Activated naive CD4-positive, alpha-beta T cell treated with Interleukin-2 at 50 U/mL for 16 hours (primary cell): ENCODE results near the gene SERPINB13.
"Not testable (repeated sequence)": the region's sequence is repeated elsewhere in the genome, so short reads cannot be mapped to it uniquely, and the experiment has no call there.

Source experiments
- DNase-seq: peaks from one replicate; pipeline ENCODE4 v3.0.0-alpha.2; 2020

SERPINB13 gene

DNA sequence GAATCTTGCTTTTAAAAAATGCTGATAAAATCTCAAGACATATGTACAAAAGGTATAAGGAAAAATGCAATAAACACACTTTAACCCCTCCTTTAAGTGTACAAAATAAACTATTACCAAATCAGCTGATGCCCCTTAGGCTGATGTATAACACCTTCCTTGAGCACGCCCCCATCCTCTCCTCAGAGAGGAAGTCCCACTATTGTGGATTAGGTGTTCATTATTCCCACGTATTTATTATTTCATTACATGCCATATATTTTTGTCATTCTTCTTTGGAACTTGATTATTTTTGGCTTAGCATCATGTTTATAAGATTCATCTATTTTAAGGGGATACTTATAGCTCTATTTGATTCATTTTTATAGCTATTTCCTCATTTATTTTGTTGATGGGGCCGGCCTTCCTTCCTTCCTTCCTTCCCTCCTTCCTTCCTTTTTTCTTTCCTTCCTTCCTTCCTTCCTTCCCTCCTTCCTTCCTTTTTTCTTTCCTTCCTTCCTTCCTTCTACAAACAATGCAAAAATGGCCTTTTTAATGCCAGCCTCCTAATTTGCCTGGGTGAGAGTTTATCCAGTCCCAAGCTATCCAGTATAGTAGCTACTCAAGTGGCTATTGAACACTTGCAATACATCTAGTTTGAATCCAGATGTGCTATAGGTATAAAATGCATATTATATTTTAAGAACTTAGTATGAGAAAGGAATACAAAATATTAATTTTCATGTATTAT, 4.0 kb downstream of the SERPINB13 start:
- DNase-seq: no peak

DNA sequence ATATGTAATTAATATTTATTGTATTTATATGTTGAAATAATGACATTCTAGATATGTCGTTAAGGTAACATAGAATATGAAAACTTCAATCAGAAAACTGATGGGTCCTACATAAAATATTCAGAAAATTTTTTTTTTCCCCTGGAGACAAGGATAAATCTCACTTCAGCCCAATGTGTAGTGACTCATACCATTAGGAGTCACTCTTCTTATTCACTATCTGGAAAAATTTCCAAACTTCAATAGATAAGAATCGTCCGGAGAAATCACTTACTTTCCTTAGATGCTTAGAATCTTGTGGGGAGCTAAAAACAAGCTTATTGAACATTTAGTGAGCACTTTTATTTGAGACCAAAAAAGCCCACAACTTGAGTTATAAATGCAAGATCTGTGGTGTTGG, 4.6 kb downstream of the SERPINB13 start:
- DNase-seq: no peak

DNA sequence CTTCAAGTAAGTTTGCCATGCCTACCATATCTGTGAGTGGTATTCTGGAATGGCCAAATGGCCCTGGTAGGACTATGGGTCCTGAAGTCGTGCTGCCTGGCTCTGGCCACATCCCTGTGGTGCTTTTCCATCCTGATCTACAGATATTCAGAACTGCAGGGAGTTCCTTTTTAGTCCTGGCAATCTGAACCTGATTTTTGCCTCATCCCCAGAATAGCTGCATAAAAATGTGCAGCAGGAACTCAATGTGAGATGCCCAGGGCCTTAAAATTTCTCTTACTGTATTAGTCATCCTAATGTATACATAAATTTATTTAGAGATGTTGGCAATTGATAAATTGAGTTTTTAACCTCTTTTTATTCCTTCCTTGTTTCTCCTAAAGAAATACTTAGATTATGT, 5.3 kb downstream of the SERPINB13 start:
- no peak for DNase-seq

DNA sequence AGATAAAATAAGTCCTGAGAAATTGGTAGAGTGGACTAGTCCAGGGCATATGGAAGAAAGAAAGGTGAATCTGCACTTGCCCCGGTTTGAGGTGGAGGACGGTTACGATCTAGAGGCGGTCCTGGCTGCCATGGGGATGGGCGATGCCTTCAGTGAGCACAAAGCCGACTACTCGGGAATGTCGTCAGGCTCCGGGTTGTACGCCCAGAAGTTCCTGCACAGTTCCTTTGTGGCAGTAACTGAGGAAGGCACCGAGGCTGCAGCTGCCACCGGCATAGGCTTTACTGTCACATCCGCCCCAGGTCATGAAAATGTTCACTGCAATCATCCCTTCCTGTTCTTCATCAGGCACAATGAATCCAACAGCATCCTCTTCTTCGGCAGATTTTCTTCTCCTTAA, 9.8 kb downstream of the SERPINB13 start:
- no peak for DNase-seq

DNA sequence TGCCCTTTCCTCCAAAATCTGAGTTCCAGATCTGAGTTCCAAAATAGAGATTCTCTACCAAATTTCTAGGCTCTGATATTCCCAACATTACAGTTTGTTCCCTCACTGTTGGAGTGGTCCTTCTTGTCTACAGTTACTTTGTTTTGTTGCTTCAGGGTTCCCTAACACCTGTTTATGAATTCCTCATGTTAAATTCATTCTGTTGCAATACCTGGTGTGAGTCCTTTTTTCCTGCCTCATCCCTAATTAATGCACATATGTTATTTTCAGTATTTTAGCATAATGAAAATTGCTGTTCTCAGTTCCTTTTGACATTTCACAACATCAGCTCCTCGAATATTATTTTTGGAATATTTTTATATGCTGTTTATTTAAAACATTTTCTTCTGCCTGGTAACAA, 16.2 kb downstream of the SERPINB13 start:
- no peak for DNase-seq

DNA sequence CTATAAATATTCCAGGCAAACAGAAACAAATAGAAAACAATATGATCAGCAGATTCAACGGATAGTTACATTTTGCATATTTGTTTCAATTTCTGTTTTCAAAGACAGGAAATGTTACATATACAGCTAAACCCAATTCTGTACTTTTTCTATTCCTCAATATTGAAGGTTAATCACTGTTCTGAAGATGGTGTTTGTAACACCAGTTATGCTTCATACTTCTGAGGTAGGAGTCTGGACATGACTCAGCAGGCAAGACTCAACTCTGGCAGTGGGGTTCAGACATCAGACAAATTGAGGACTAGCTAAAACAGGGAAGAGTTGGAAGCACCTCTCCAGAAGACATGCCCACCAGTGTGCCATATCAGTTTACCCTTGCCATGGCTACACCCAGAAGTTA, 16.6 kb downstream of the SERPINB13 start:
- no peak for DNase-seq

DNA sequence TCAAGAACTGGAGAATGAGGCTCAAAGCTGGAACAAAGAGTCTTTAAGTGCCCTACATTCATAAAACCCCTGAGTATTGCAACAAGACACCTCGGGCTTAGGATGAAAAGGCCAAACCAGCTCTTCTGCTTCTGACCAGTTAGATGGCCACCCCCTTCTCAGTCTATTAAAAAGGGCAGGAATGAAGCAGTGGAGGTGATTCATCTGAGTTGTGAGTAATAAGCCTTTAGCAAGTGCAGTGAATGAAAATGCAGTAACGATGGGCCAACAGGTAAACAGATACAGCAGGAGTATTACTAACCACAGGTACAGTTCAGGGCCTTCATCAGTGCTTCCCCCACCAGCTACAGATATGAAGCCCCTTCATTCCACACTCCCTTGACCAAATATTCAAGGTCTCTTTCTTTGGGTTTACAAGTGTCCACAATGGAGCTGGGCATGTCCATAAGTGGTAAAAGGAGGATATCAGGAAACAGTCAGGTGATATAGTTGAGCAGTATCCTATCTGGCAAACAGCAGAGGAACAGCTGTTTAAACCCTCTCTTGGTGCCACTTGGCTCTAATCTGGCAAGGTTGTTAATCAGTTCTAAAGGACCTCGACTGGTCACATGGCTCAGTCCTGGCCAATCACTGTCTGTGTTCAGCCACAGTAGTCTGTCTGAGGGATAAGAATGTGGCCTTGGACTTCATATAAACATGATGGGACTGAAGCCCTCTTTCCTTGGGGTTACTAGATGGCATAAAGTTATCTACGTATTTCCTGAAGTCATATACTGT, 17.8 kb downstream of the SERPINB13 start:
- no peak for DNase-seq

DNA sequence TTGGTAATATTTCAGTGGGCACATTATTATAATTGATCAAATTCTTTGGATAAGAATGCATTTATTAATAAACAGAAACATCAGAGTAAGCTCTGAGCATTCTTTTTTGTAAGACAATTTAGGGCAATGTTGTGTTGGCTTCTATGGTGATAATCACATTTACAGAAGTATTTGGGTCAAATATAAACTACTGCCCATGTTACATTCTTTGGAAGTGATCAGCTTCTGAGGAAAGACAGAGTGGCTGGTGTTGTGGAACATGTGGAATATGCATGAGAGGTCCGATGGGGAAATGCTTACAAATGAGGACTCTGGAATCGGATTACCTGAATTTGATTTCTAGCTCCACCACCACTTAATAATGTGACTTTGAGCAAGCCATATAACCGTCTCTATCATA, 19.4 kb downstream of the SERPINB13 start:
- DNase-seq: no peak

DNA sequence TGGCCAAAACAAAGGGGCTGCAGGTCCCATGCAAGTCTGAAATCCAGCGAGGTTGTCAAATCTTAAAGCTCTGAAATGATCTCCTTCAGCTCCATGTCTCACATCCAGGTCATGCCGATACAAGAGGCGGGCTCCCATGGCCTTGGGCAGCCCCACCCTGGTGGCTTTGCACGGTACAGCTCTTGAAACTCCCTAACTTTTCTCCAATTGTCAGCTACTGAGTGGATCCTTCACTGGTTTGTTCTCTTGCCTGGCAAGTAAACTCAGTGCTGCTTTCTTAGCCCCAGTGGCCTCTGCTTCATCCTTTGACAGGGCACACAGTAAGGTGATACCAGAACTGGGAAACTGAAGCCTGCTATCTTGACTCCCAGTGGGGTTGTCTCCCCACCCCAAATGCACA, 26.3 kb downstream of the SERPINB13 start:
- no peak for DNase-seq

DNA sequence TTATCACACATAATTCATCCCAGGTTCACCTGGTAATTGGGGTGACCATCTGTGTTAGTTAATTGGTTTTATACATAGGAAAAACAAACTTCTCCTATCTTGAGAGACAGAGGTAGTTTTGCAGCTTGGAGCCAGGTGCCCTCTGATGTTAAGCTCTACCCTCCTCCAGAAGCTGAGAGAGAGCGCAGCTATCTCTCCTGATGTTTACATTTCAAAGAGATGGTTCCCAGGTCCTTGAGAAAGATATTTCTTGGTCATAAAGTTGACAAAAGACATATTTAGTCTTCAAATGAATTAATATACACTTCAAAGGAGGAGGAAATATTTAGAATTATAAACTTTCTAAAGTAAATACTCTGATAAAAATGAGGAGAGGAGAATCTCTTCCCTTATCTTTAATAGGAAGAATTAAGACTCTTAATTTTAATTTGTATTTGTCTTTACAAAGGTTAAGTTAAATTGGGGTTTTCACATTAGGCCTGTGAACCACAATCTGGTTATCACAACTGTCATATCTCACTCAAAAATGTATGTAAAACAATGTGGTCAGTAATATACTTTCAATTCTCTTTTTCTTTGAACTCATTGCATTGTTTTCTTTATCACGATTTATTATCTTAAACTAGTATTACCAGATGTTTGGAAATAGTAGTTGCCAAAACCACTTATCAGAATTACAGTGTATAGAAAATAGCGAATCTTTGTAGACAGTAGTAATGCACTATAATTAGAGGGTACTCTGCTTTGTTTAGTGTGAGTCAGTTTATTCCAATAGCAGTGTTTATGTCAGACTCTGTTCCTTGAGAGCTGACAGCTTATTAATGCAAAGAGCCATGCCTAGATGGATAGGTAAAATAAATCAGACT, 30.1 kb downstream of the SERPINB13 start:
- DNase-seq: no peak

DNA sequence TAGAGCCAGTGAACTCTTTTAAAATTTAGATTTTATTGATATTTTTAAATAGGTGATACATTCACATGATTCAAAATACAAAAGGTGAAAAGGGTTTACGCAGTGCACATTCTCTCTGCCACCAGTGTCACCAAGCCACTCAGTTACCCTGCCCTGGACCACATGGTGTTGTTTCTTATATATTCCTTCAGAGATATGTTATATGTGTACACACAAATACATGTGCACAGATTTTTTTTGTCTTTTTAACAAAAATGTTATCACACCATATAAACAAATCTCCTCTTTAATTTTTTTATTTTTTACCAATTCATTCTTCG, 30.7 kb downstream of the SERPINB13 start:
- DNase-seq: no peak

DNA sequence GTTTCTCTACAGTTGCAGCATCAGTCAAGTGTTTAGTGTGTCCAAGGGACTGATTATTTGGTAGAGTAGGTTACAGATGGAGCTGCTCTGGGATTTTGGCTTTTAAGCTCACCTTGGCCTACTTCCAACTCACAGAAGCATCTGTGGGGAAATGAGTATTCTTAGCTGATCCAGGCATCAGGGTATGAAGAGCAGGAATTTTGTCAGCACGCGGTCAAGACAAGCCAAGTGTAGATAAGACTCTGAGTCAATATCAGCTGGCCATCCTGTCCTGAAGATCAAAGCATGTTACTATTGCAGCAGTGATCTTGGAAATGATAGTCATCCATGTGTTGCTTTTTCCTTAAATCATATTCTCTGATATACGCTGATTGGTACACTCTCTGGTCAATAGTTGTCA, 32.5 kb downstream of the SERPINB13 start:
- DNase-seq: no peak

DNA sequence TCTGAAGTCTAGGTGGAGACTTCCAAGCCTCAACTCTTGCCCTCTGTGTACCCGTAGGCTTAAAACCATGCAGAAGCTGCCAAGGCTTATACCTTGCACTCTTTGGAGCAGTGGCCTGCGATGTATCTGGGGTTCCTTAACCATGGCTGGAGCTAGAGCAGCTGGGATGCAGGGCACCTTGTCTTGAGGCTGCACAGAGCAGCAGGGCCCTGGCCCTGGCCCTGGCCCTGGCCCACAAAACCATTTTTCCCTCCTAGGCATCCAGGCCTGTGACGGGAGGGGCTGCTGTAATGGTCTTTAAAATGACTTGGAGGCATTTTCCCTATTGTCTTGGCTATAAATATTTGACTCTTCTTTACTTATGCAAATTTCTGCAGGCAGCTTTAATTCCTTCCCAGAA, 37.7 kb downstream of the SERPINB13 start:
- no peak for DNase-seq

DNA sequence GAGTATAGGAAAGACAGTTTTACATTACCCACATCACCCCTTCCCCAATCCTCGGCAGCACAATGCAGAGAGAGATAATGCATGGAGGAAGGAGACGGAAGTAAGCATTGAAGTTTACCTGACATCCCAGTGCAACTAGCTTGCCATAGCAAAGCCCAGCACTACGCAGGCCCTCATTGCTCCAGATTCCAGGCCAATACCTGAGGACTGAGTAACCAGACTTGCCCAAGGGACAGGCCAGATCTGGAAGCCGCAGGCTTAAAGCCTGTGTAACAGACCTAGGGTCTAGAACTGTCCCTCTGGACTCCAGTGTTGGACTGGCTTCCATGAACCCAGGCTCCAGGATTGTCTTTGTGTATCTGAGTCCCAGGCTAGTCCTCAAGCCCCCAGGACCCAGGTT, 39.3 kb downstream of the SERPINB13 start:
- no peak for DNase-seq

DNA sequence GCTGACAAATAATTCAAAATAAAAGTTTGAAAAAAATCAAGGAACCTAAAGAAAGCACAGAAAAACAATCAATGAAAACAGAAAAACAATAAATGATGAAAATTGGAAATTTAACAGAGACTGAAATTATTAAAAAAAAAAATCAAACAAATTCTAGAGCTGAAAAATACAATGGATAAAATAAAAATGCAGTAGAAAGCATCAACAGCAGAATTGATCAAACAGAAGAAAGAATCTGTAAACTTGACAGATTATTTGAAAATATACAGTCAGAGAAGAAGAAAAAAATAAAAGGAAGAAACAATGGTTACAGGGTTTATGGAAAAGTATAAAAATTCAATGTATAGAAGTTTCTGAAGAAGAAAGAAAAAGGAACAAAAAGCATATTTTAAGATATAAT, 40.7 kb downstream of the SERPINB13 start:
- no peak for DNase-seq

DNA sequence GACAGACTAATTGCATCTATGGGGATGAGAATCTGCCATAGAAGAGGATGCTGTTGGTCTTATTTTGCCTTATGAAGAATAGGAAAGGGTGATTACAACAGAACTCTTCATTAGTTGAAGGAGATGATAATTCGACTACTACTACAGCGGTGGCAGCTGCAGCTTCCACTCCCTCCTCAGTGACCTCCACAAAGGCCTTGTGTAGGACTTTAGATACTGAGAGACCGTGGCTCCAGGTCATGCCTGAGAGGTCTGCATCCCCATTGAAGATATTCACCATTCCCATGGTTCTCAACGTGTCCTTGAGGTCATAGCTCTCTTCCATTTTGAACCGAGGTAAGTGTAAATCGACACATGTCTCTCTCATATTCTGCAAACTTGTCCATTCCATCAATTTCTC, 50.6 kb downstream of the SERPINB13 start:
- DNase-seq: no peak

DNA sequence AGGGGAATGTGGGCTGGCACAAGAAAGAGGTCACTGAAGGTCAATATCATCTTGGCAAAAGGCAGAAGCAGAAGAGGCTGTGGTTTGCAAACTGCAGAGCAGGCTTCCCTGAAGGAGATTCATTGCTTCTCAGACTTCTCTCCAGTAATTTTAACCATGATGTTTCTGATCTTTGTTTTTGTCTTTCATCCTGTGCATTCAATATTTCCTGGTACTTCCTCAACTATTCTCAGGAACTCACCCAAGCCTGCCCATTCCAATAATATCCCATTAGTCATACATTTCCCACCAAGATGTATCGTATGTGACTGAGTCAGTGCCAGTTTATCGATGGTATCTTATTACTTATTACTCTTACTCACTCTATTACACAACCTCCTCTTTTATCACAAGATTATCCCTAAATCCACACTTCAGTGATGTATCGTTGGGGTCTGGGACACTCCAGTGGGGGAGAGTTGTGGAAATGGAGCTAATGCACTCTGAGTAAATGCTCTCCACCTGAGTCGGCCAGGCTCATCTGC, 54.1 kb downstream of the SERPINB13 start:
- DNase-seq: not testable (repeated sequence)

DNA sequence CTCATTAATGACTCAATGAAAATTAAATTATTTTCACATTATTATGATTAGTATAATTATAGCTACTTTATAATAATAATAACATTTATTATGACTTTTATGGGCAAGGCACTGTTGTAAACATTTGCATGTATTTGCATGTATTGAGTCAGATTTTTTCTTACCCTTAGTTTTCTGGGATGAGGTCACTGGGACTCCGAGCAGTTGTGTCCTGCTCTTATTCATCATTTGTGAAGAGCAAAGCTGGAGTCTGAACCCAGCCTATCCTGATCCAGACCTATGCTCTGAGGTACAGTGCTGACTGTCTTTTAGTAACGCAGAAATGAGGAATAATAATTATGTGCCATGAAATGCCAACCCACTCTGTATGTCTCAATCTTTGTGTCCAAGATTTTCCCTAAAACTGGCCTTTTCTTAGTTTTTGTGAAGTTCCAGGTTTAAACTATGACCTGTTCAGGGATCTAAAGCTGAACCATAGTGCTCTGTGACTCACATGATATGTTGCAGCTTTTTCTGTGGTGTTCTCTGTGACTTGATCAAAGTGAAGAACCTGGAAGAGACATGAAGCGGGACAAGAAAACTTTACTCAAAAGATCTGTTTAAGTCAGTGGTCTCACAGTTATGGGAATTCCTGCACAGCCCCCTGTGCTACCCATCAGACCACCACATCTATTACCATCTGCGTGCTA, 55.7 kb downstream of the SERPINB13 start:
- not testable (repeated sequence) for DNase-seq

DNA sequence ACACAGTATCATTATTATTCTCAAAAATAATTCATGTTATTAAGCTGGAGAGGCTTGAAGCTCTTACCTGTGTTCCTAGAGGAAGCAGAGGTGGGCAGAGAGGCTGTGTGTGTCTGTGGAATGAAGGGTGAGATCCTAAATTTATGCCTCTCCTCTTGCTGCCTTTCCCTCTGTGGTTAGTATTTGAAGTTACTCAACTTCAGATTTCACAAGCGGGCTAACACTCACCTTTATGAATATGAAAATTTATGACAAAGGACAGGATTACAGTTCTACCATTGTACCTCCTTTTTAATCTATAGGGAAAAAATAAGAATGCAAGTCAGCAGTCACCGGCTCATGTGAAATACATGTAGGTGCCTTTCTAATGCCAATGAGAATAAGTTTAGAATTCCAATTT, 57.0 kb downstream of the SERPINB13 start, which contains the start of gene SERPINB4:
Gene SERPINB4, minus strand, starts transcription at position 115 of the 400 bp plus-strand sequence. CDS start 679 bp downstream, outside the sequence.
- DNase-seq: not testable (repeated sequence)

DNA sequence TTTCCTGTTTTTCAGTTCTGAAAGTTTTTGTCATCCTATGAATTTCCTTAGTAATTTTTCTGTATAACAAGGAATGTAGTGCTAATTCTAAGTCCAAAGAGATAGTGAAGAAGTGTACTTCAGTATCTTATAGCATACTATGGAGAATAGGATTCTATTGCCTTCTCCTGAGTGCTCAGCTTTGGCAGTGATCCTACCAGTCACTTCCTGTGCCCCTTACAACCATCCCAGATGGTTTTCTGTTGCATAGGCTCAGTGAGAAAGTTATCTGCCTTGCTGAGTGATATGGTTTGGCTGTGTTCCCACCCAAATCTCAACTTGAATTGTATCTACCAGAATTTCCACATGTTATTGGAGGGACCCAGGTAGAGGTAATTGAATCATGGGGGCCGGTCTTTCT, 57.6 kb downstream of the SERPINB13 start:
- DNase-seq: not testable (repeated sequence)

DNA sequence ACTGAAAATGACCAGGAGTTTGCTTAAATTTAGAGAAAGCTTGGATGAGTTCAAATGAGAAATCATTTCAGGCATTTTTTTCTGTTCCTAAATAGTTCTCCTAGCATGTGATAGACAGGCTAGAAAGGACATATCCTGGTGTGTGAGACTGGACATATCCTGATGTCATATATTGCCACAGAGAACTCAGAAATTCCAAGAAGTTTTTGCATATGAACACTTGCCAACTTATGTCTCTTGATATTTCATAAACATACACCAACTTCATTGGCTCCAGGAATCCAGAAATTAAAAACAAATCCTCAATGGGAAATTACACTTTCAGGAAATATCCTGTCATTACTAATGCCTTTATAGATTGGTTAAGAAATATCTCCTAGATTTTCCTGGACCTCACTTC, 59.8 kb downstream of the SERPINB13 start:
- no peak for DNase-seq

DNA sequence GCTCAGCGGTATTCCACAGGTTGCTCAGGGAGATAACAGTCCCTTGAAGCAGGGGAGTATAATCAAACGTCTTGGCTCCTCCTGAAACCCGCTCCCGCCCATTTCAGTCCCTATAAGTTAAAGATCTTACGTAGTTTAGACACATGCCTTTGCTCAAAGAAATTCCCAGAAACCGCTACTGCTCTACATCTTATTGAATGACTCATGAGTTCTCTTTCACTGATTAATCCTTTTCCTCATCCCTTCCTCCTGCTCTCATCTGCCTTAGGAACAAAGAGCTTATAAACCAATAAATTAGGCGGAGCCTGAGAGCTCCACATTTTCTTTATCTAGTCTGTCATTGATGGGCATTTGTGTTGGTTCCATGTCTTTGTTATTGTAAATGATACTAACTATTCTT, 61.1 kb downstream of the SERPINB13 start:
- DNase-seq: no peak
